Spleen (tissue), 7 donors: ENCODE data around the gene FRAS1.

ENCODE experiments used
- CTCF ChIP-seq, 11 experiments: fragments of 200-600 bp in 7 of 11; fragments of 450-650 bp in 4 of 11; sonication (generic) in 4 of 11; IDR thresholded peaks in 8 of 11; conservative IDR thresholded peaks in 3 of 11; 1 replicate in 7 of 11; 2 replicates in 4 of 11; pipeline versions ENCODE4 v1.4.0 to v1.8.0; 2016 to 2021; ENCODE audit warnings: antibody characterized with exemption in 11 of 11, inconsistent platforms in 4 of 11, mild to moderate bottlenecking in 1 of 11
- POLR2A ChIP-seq, 3 donors: fragments of 450-650 bp; IDR thresholded peaks; one replicate each; pipeline ENCODE4 v1.5.1; 2017; ENCODE audit warnings: antibody characterized with exemption in 3 of 3, mild to moderate bottlenecking in 1 of 3
- POLR2AphosphoS5 ChIP-seq, 3 donors: sonication (generic); formaldehyde crosslinking; IDR thresholded peaks; one replicate each; pipeline ENCODE4 v1.5.1; 2017; ENCODE audit warnings: antibody characterized with exemption in 3 of 3
- donor health status: DM: no; HTN: no; CAD: no; lungs with moderate emphysema.
- donor health status: DM: no; HTN: no; CAD: no.
- donor health status: DM: no; HTN: no; CAD: no.

- TF ChIP-seq CTCF (IDR thresholded peaks at IDR 0.05 in 8 of 11, conservative IDR thresholded peaks at IDR 0.05 in 3 of 11), result no peak
- TF ChIP-seq POLR2A (IDR thresholded peaks at IDR 0.05), result no peak
- TF ChIP-seq POLR2AphosphoS5 (IDR thresholded peaks at IDR 0.05), result no peak
Measured at GRCh38 chr4:78397292-78397630, 340.1 kb downstream of the FRAS1 start.
